Measurements from ENCODE around the gene ZKSCAN5.
"Not testable (repeated sequence)": the region's sequence is repeated elsewhere in the genome, so short reads cannot be mapped to it uniquely, and the experiment has no call there.

The ZKSCAN5 gene

GRCh38 chr7:99551767-99552463 lies 47.5 kb downstream of the ZKSCAN5 start, which contains the start of gene FAM200A:
FAM200A (minus strand) TSS chr7:99552114; CDS start chr7:99548407, 3,707 bp downstream.
- in situ Hi-C loops (cut with HindIII; ENCODE audit: low sequenced_read_pairs), result no loop called here

GRCh38 chr7:99553039-99553438 lies 48.6 kb downstream of the ZKSCAN5 start:
- in situ Hi-C loops (cut with HindIII; ENCODE audit: low sequenced_read_pairs), result no loop called here

GRCh38 chr7:99554939-99555338 lies 50.5 kb downstream of the ZKSCAN5 start:
- in situ Hi-C loops (cut with HindIII; ENCODE audit: low sequenced_read_pairs), result no loop called here

GRCh38 chr7:99557196-99557607 lies 52.7 kb downstream of the ZKSCAN5 start:
- in situ Hi-C loops (cut with HindIII; ENCODE audit: low sequenced_read_pairs), result no loop called here

GRCh38 chr7:99557940-99558305 lies 53.5 kb downstream of the ZKSCAN5 start:
- in situ Hi-C loops (cut with HindIII; ENCODE audit: low sequenced_read_pairs), result no loop called here

GRCh38 chr7:99558306-99559174 lies 54.1 kb downstream of the ZKSCAN5 start, which contains the start of gene ZNF655:
ZNF655 (plus strand) TSS chr7:99558642; CDS start chr7:99560560, 1,918 bp downstream.
- in situ Hi-C loops (cut with HindIII; ENCODE audit: low sequenced_read_pairs), result no loop called here

- in situ Hi-C loops (cut with HindIII; ENCODE audit: low sequenced_read_pairs), result no loop called here
Measured at GRCh38 chr7:99559175-99559915, 54.9 kb downstream of the ZKSCAN5 start.

- in situ Hi-C loops (cut with HindIII; ENCODE audit: low sequenced_read_pairs), result no loop called here
Measured at GRCh38 chr7:99560834-99561736, 56.6 kb downstream of the ZKSCAN5 start.

GRCh38 chr7:99561737-99562051 lies 57.2 kb downstream of the ZKSCAN5 start:
- in situ Hi-C loops (cut with HindIII; ENCODE audit: low sequenced_read_pairs), result no loop called here

GRCh38 chr7:99562114-99562784 lies 57.8 kb downstream of the ZKSCAN5 start:
- in situ Hi-C loops (cut with HindIII; ENCODE audit: low sequenced_read_pairs), result no loop called here

GRCh38 chr7:99562832-99563231 lies 58.4 kb downstream of the ZKSCAN5 start:
- in situ Hi-C loops (cut with HindIII; ENCODE audit: low sequenced_read_pairs), result no loop called here

GRCh38 chr7:99563650-99564049 lies 59.2 kb downstream of the ZKSCAN5 start:
- in situ Hi-C loops (cut with HindIII; ENCODE audit: low sequenced_read_pairs), result no loop called here

GRCh38 chr7:99568770-99569169 lies 64.3 kb downstream of the ZKSCAN5 start:
- in situ Hi-C loops (cut with HindIII; ENCODE audit: low sequenced_read_pairs), result not testable (repeated sequence)

GRCh38 chr7:99571768-99572167 lies 67.3 kb downstream of the ZKSCAN5 start:
- in situ Hi-C loops (cut with HindIII; ENCODE audit: low sequenced_read_pairs), result no loop called here

GRCh38 chr7:99573257-99573656 lies 68.8 kb downstream of the ZKSCAN5 start:
- in situ Hi-C loops (cut with HindIII; ENCODE audit: low sequenced_read_pairs), result no loop called here

GRCh38 chr7:99576251-99576650 lies 71.8 kb downstream of the ZKSCAN5 start:
- in situ Hi-C loops (cut with HindIII; ENCODE audit: low sequenced_read_pairs), result loop anchor here (5.0 kb wide), 1 partner anchor 99 kb away; no protein-coding TSS in a partner anchor

GRCh38 chr7:99579281-99579955 lies 75.0 kb downstream of the ZKSCAN5 start:
- in situ Hi-C loops (cut with HindIII; ENCODE audit: low sequenced_read_pairs), result loop anchor here (5.0 kb wide), 1 partner anchor 102 kb away; no protein-coding TSS in a partner anchor

- in situ Hi-C loops (cut with HindIII; ENCODE audit: low sequenced_read_pairs), result loop anchor here (5.0 kb wide), 1 partner anchor 103 kb away; no protein-coding TSS in a partner anchor
Measured at GRCh38 chr7:99579956-99580777, 75.7 kb downstream of the ZKSCAN5 start.
